ENCODE measurements around the gene MBP.

The MBP gene

GRCh38 chr18:77090546-77091174 is 41.9 kb downstream of the MBP start:
- peaks cover 45 to 68% of the 10 kb centered on the region in 2 experiments for H3K4me1 ChIP-seq (ENCODE audit: control insufficient read depth in 1 of 2, insufficient read depth in 1 of 2, low read depth in 1 of 2, low read length in 1 of 2)
- peak overlapping the region; percentile 99 for H3K27ac ChIP-seq
- TF ChIP-seq CTCF (IDR thresholded peaks at IDR 0.05): no peak
- H3K27me3 ChIP-seq: no peaks in the 10 kb centered on the region
- H3K4me3 ChIP-seq (ENCODE audit: low read depth in 1 of 2, low read length in 1 of 2): no peak overlapping the region
- H3K9me3 ChIP-seq: no peaks in the 10 kb centered on the region
- H3K36me3 ChIP-seq: peaks cover 82% of the 10 kb centered on the region

GRCh38 chr18:77089723-77090285 is 42.8 kb downstream of the MBP start:
- no peak for TF ChIP-seq CTCF (IDR thresholded peaks at IDR 0.05)
- H3K4me1 ChIP-seq (ENCODE audit: control insufficient read depth in 1 of 2, insufficient read depth in 1 of 2, low read depth in 1 of 2, low read length in 1 of 2): peaks cover 45 to 66% of the 10 kb centered on the region in 2 experiments
- H3K27ac ChIP-seq: peak overlapping the region; percentile 99
- H3K4me3 ChIP-seq (ENCODE audit: low read depth in 1 of 2, low read length in 1 of 2): no peak overlapping the region
- H3K36me3 ChIP-seq: peaks cover 74% of the 10 kb centered on the region
- H3K27me3 ChIP-seq: no peaks in the 10 kb centered on the region
- H3K9me3 ChIP-seq: no peaks in the 10 kb centered on the region

GRCh38 chr18:77088963-77089722 is 43.4 kb downstream of the MBP start:
- TF ChIP-seq CTCF (IDR thresholded peaks at IDR 0.05): no peak
- H3K9me3 ChIP-seq: no peaks in the 10 kb centered on the region
- H3K4me1 ChIP-seq (ENCODE audit: control insufficient read depth in 1 of 2, insufficient read depth in 1 of 2, low read depth in 1 of 2, low read length in 1 of 2): peaks cover 45 to 66% of the 10 kb centered on the region in 2 experiments

GRCh38 chr18:77087393-77088141 is 45.0 kb downstream of the MBP start:
- H3K36me3 ChIP-seq: peaks cover 54% of the 10 kb centered on the region
- H3K4me3 ChIP-seq (ENCODE audit: low read depth in 1 of 2, low read length in 1 of 2): no peak overlapping the region
- H3K27ac ChIP-seq: peak overlapping the region; percentile 99
- no peaks in the 10 kb centered on the region for H3K9me3 ChIP-seq
- no peaks in the 10 kb centered on the region for H3K27me3 ChIP-seq
- peaks cover 46 to 67% of the 10 kb centered on the region in 2 experiments for H3K4me1 ChIP-seq (ENCODE audit: control insufficient read depth in 1 of 2, insufficient read depth in 1 of 2, low read depth in 1 of 2, low read length in 1 of 2)
- TF ChIP-seq CTCF (IDR thresholded peaks at IDR 0.05): no peak

More at GRCh38 chr18:77088963-77089722, 43.4 kb downstream of the MBP start:
- peaks cover 67% of the 10 kb centered on the region for H3K36me3 ChIP-seq
- peak overlapping the region; percentile 99 for H3K27ac ChIP-seq
- no peaks in the 10 kb centered on the region for H3K27me3 ChIP-seq
- no peak overlapping the region for H3K4me3 ChIP-seq (ENCODE audit: low read depth in 1 of 2, low read length in 1 of 2)

- no peak for TF ChIP-seq CTCF (IDR thresholded peaks at IDR 0.05)
Measured at GRCh38 chr18:77086656-77087392, 45.8 kb downstream of the MBP start.

More at GRCh38 chr18:77086656-77087392, 45.8 kb downstream of the MBP start:
- Histone ChIP-seq H3K27ac (peak overlapping the region; percentile 99), H3K36me3 (peaks cover 52% of the 10 kb centered on the region), H3K9me3 (no peaks in the 10 kb centered on the region), H3K4me3 (ENCODE audit: low read depth in 1 of 2, low read length in 1 of 2) (no peak overlapping the region), H3K27me3 (no peaks in the 10 kb centered on the region), H3K4me1 (ENCODE audit: control insufficient read depth in 1 of 2, insufficient read depth in 1 of 2, low read depth in 1 of 2, low read length in 1 of 2) (peaks cover 54 to 67% of the 10 kb centered on the region in 2 experiments)

Measured in neutrophil (primary cell).